ENCODE data around the gene STX4. TPM values are rescaled to one million over a fixed set of nuclear protein-coding genes. Genes with fewer than 3 reads are reported as not detected.

Gene STX4
- polyA plus RNA-seq, 2 of the 4 experiments (the other 2 are of a cell fraction) = 39.7 to 73.9 TPM

- POLR2A ChIA-PET = no interaction called here
- 81% methylated on average over 14 of the region's 15 CpGs for WGBS (ENCODE audit: missing lambda C conversion rate)
- TF ChIP-seq NFE2L2 (conservative IDR thresholded peaks at IDR 0.05; ENCODE audit: low read length) = no peak
- TF ChIP-seq ZFP36 (IDR thresholded peaks at IDR 0.05; ENCODE audit: borderline replicate concordance, partially characterized antibody) = peak; percentile 50
- FAIRE-seq (no peak), ATAC-seq (no peak), DNase-seq (ENCODE audit: low read depth in 1 of 2, low spot score in 1 of 2) (no peak)
- H3K27ac ChIP-seq = no peak within 1 kb of the TSS
- peaks cover 11% of the 10 kb centered on the region; the same call in 2 of the 3 replicates for H3K4me1 ChIP-seq
- no peak within 1 kb of the TSS for H3K4me3 ChIP-seq
- H3K9me3 ChIP-seq = no peaks in the 10 kb centered on the region
- CTCF ChIA-PET = interaction anchor here (0.6 to 2.4 kb wide), 3 partner anchors 104 to 331 kb away, joined by 3 to 11 read pairs (median 4); partner anchors contain the start of gene HSD3B7
- H3K4me2 ChIP-seq = no peak within 1 kb of the TSS
Observed at GRCh38 chr16:31088459-31089183, 55.3 kb downstream of the STX4 start, which contains the start of gene PRSS53. TSS of gene PRSS53 (minus strand) at chr16:31088943. CDS start at chr16:31088809, 134 bp downstream.

DNA sequence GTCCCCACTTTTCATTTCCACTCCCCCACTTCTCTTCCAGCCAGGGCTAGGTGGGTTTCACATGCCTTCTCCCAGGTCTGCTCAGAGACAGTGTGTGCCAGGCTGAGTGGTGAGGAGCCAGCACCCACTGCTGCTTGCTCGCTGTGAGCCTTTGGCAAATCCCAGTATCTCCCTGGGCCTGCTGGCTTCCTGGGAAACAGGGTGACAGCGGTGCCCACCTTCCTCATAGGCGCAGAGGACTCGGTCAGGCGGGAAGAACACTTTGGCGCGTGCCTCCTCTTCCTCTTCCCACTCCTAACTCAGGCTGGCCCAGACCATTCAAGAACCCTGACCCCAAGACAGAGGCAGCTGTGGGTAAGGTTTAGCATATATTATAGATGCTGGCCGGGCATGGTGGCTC lies 55.8 kb downstream of the STX4 start:
- WGBS (ENCODE audit: missing lambda C conversion rate) = 96% methylated on average over 7 of the region's 8 CpGs

More for the DNA sequence above, 55.8 kb downstream of the STX4 start:
- Histone ChIP-seq H3K9me3 (no peaks in the 10 kb centered on the region), H3K4me3 (no peak overlapping the region), H3K27ac (no peak overlapping the region), H3K4me2 (no peak overlapping the region), H3K4me1 (peaks cover 11% of the 10 kb centered on the region; the same call in 2 of the 3 replicates)
- DNase-seq (ENCODE audit: low read depth in 1 of 2, low spot score in 1 of 2) (no peak), FAIRE-seq (no peak), ATAC-seq (no peak)
- TF ChIP-seq SMC3 (IDR thresholded peaks at IDR 0.05) = no peak
- TF ChIP-seq JUN (IDR thresholded peaks at IDR 0.05) = no peak
- TF ChIP-seq, protein P1, sequence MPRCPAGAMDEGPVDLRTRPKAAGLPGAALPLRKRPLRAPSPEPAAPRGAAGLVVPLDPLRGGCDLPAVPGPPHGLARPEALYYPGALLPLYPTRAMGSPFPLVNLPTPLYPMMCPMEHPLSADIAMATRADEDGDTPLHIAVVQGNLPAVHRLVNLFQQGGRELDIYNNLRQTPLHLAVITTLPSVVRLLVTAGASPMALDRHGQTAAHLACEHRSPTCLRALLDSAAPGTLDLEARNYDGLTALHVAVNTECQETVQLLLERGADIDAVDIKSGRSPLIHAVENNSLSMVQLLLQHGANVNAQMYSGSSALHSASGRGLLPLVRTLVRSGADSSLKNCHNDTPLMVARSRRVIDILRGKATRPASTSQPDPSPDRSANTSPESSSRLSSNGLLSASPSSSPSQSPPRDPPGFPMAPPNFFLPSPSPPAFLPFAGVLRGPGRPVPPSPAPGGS (IDR thresholded peaks at IDR 0.05) = no peak
- no peak for TF ChIP-seq RAD21 (conservative IDR thresholded peaks at IDR 0.05 in 1 of 2, IDR thresholded peaks at IDR 0.05 in 1 of 2)
- TF ChIP-seq PHF8 (IDR thresholded peaks at IDR 0.05; ENCODE audit: borderline replicate concordance, low read depth) = no peak
- TF ChIP-seq RNF2 (IDR thresholded peaks at IDR 0.05; ENCODE audit: borderline replicate concordance, low read depth) = no peak
- no peak for TF ChIP-seq HOXB13 (CRISPR knock-in tag; IDR thresholded peaks at IDR 0.05; ENCODE audit: low read depth)
- no peak for TF ChIP-seq GATA3 (IDR thresholded peaks at IDR 0.05; ENCODE audit: borderline replicate concordance)
- TF ChIP-seq CBX8 (IDR thresholded peaks at IDR 0.05) = no peak
- ChIA-PET CTCF (interaction anchor here (0.6 to 2.4 kb wide), 4 partner anchors 104 to 331 kb away, joined by 3 to 11 read pairs (median 4); partner anchors contain the start of gene HSD3B7), POLR2A (no interaction called here)

Other genes starting within 250 kb of the STX4 start
- 5.9 and 7.5 TPM in 2 replicates for gene ZNF629, start 246.4 kb upstream of the STX4 start, polyA plus RNA-seq (2011; rRNA removed)
- 12.3 to 13.7 TPM (median 13.6 TPM) in 3 replicates for gene ZNF629, start 246.4 kb upstream of the STX4 start, polyA plus RNA-seq (2017; fragmentation: RNase III; extraction: RNeasy Plus Mini Kit Qiagen cat#74134 plus additional on column Dnase treatment)
- gene BCL7C, start 139.5 kb upstream of the STX4 start, polyA plus RNA-seq (2011; rRNA removed) = 9.5 and 10.8 TPM in 2 replicates
- gene BCL7C, start 139.5 kb upstream of the STX4 start, polyA plus RNA-seq (2017; fragmentation: RNase III; extraction: RNeasy Plus Mini Kit Qiagen cat#74134 plus additional on column Dnase treatment) = 12.9 to 13.9 TPM (median 13.6 TPM) in 3 replicates
- gene CTF1, start 136.9 kb upstream of the STX4 start, polyA plus RNA-seq (2011; rRNA removed) = 0.13 and 0.44 TPM in 2 replicates
- gene CTF1, start 136.9 kb upstream of the STX4 start, polyA plus RNA-seq (2017; fragmentation: RNase III; extraction: RNeasy Plus Mini Kit Qiagen cat#74134 plus additional on column Dnase treatment) = 0.16 to 0.30 TPM (median 0.23 TPM) in 3 replicates
- 5.6 and 7.0 TPM in 2 replicates for gene FBXL19, start 110.0 kb upstream of the STX4 start, polyA plus RNA-seq (2011; rRNA removed)
- gene FBXL19, start 110.0 kb upstream of the STX4 start, polyA plus RNA-seq (2017; fragmentation: RNase III; extraction: RNeasy Plus Mini Kit Qiagen cat#74134 plus additional on column Dnase treatment) = 15.5 to 21.5 TPM (median 18.3 TPM) in 3 replicates
- gene ORAI3, start 84.5 kb upstream of the STX4 start, polyA plus RNA-seq (2011; rRNA removed) = 14.1 and 17.3 TPM in 2 replicates
- gene ORAI3, start 84.5 kb upstream of the STX4 start, polyA plus RNA-seq (2017; fragmentation: RNase III; extraction: RNeasy Plus Mini Kit Qiagen cat#74134 plus additional on column Dnase treatment) = 7.1 to 11.8 TPM (median 10.5 TPM) in 3 replicates
- 2.0 and 3.8 TPM in 2 replicates for gene SETD1A, start 75.8 kb upstream of the STX4 start, polyA plus RNA-seq (2011; rRNA removed)
- gene SETD1A, start 75.8 kb upstream of the STX4 start, polyA plus RNA-seq (2017; fragmentation: RNase III; extraction: RNeasy Plus Mini Kit Qiagen cat#74134 plus additional on column Dnase treatment) = 15.7 to 22.6 TPM (median 21.2 TPM) in 3 replicates
- 10.5 and 15.2 TPM in 2 replicates for gene HSD3B7, start 48.4 kb upstream of the STX4 start, polyA plus RNA-seq (2011; rRNA removed)
- 17.3 to 20.1 TPM (median 19.7 TPM) in 3 replicates for gene HSD3B7, start 48.4 kb upstream of the STX4 start, polyA plus RNA-seq (2017; fragmentation: RNase III; extraction: RNeasy Plus Mini Kit Qiagen cat#74134 plus additional on column Dnase treatment)
- gene STX1B, start 22.9 kb upstream of the STX4 start, polyA plus RNA-seq (2011; rRNA removed) = 2.6 and 2.7 TPM in 2 replicates
- gene STX1B, start 22.9 kb upstream of the STX4 start, polyA plus RNA-seq (2017; fragmentation: RNase III; extraction: RNeasy Plus Mini Kit Qiagen cat#74134 plus additional on column Dnase treatment) = 2.4 to 4.4 TPM (median 2.8 TPM) in 3 replicates
- gene ZNF668, start 40.7 kb downstream of the STX4 start, polyA plus RNA-seq (2011; rRNA removed) = 3.9 and 4.7 TPM in 2 replicates
- 9.8 to 10.7 TPM (median 10.7 TPM) in 3 replicates for gene ZNF668, start 40.7 kb downstream of the STX4 start, polyA plus RNA-seq (2017; fragmentation: RNase III; extraction: RNeasy Plus Mini Kit Qiagen cat#74134 plus additional on column Dnase treatment)
- gene ZNF646, start 40.9 kb downstream of the STX4 start, polyA plus RNA-seq (2011; rRNA removed) = 3.0 and 4.3 TPM in 2 replicates
- 7.8 to 9.1 TPM (median 8.2 TPM) in 3 replicates for gene ZNF646, start 40.9 kb downstream of the STX4 start, polyA plus RNA-seq (2017; fragmentation: RNase III; extraction: RNeasy Plus Mini Kit Qiagen cat#74134 plus additional on column Dnase treatment)
- 0.78 and 0.79 TPM in 2 replicates for gene PRSS53, start 55.4 kb downstream of the STX4 start, polyA plus RNA-seq (2011; rRNA removed)
- gene PRSS53, start 55.4 kb downstream of the STX4 start, polyA plus RNA-seq (2017; fragmentation: RNase III; extraction: RNeasy Plus Mini Kit Qiagen cat#74134 plus additional on column Dnase treatment) = 1.2 to 1.7 TPM (median 1.5 TPM) in 3 replicates
- gene VKORC1, start 61.2 kb downstream of the STX4 start, polyA plus RNA-seq (2011; rRNA removed) = 101 and 136 TPM in 2 replicates
- gene VKORC1, start 61.2 kb downstream of the STX4 start, polyA plus RNA-seq (2017; fragmentation: RNase III; extraction: RNeasy Plus Mini Kit Qiagen cat#74134 plus additional on column Dnase treatment) = 83.6 to 97.6 TPM (median 94.2 TPM) in 3 replicates
- 20.7 and 22.1 TPM in 2 replicates for gene BCKDK, start 74.8 kb downstream of the STX4 start, polyA plus RNA-seq (2011; rRNA removed)
- 35.1 to 36.7 TPM (median 36.4 TPM) in 3 replicates for gene BCKDK, start 74.8 kb downstream of the STX4 start, polyA plus RNA-seq (2017; fragmentation: RNase III; extraction: RNeasy Plus Mini Kit Qiagen cat#74134 plus additional on column Dnase treatment)
- 42.2 and 52.9 TPM in 2 replicates for gene KAT8, start 84.1 kb downstream of the STX4 start, polyA plus RNA-seq (2011; rRNA removed)
- 34.0 to 38.3 TPM (median 34.4 TPM) in 3 replicates for gene KAT8, start 84.1 kb downstream of the STX4 start, polyA plus RNA-seq (2017; fragmentation: RNase III; extraction: RNeasy Plus Mini Kit Qiagen cat#74134 plus additional on column Dnase treatment)
- gene PRSS8, start 102.2 kb downstream of the STX4 start, polyA plus RNA-seq (2011; rRNA removed) = 0.04 and 0.08 TPM in 2 replicates
- 0.09 to 0.21 TPM (median 0.15 TPM) in 3 replicates for gene PRSS8, start 102.2 kb downstream of the STX4 start, polyA plus RNA-seq (2017; fragmentation: RNase III; extraction: RNeasy Plus Mini Kit Qiagen cat#74134 plus additional on column Dnase treatment)
- gene PRSS36, start 116.5 kb downstream of the STX4 start, polyA plus RNA-seq (2011; rRNA removed) = 0.41 TPM in 1 of 2 replicates, not detected in the other
- 0.55 to 0.75 TPM (median 0.55 TPM) in 3 replicates for gene PRSS36, start 116.5 kb downstream of the STX4 start, polyA plus RNA-seq (2017; fragmentation: RNase III; extraction: RNeasy Plus Mini Kit Qiagen cat#74134 plus additional on column Dnase treatment)
- gene FUS, start 146.6 kb downstream of the STX4 start, polyA plus RNA-seq (2011; rRNA removed) = 168 and 224 TPM in 2 replicates
- 740 to 780 TPM (median 745 TPM) in 3 replicates for gene FUS, start 146.6 kb downstream of the STX4 start, polyA plus RNA-seq (2017; fragmentation: RNase III; extraction: RNeasy Plus Mini Kit Qiagen cat#74134 plus additional on column Dnase treatment)
- gene PYCARD, start 169.2 kb downstream of the STX4 start, polyA plus RNA-seq (2011; rRNA removed) = 16.1 and 20.0 TPM in 2 replicates
- 26.4 to 32.2 TPM (median 30.1 TPM) in 3 replicates for gene PYCARD, start 169.2 kb downstream of the STX4 start, polyA plus RNA-seq (2017; fragmentation: RNase III; extraction: RNeasy Plus Mini Kit Qiagen cat#74134 plus additional on column Dnase treatment)
- gene TRIM72, start 180.6 kb downstream of the STX4 start, polyA plus RNA-seq (2011; rRNA removed) = not detected in 2 replicates
- gene TRIM72, start 180.6 kb downstream of the STX4 start, polyA plus RNA-seq (2017; fragmentation: RNase III; extraction: RNeasy Plus Mini Kit Qiagen cat#74134 plus additional on column Dnase treatment) = 0.04 TPM in 1 of 3 replicates, not detected in the others
- not detected in 2 replicates for gene PYDC1, start 183.6 kb downstream of the STX4 start, polyA plus RNA-seq (2011; rRNA removed)
- gene PYDC1, start 183.6 kb downstream of the STX4 start, polyA plus RNA-seq (2017; fragmentation: RNase III; extraction: RNeasy Plus Mini Kit Qiagen cat#74134 plus additional on column Dnase treatment) = not detected in 3 replicates
- gene ITGAM, start 226.4 kb downstream of the STX4 start, polyA plus RNA-seq (2011; rRNA removed) = 0.77 and 0.88 TPM in 2 replicates
- gene ITGAM, start 226.4 kb downstream of the STX4 start, polyA plus RNA-seq (2017; fragmentation: RNase III; extraction: RNeasy Plus Mini Kit Qiagen cat#74134 plus additional on column Dnase treatment) = 0.84 to 1.5 TPM (median 1.3 TPM) in 3 replicates

All from A549 (cell line).